Parathyroid adenoma (tissue), 2 donors: ENCODE measurements around the gene CCN6.

Experiments
- H2AFZ ChIP-seq: fragments of 300-600 bp; sonication (generic); one replicate; pipeline ENCODE4 v1.7.0; 2017; ENCODE audit warnings: antibody characterized with exemption, mild to moderate bottlenecking
- H3K27ac ChIP-seq: fragments of 300-600 bp; sonication (generic); one replicate; pipeline ENCODE4 v1.7.0; 2017
- H3K27me3 ChIP-seq: fragments of 300-600 bp; sonication (generic); one replicate; pipeline ENCODE4 v1.7.0; 2017; ENCODE audit warnings: low read length; ENCODE audit not compliant: control insufficient read depth, insufficient read depth
- H3K36me3 ChIP-seq: fragments of 300-600 bp; sonication (generic); one replicate; pipeline ENCODE4 v1.7.0; 2017; ENCODE audit warnings: low read length; ENCODE audit not compliant: control insufficient read depth, insufficient read depth
- H3K4me1 ChIP-seq: fragments of 300-600 bp; sonication (generic); one replicate; pipeline ENCODE4 v1.7.0; 2017; ENCODE audit warnings: control low read depth
- H3K4me2 ChIP-seq: fragments of 300-600 bp; sonication (generic); one replicate; pipeline ENCODE4 v1.7.0; 2017; ENCODE audit warnings: low read length
- H3K4me3 ChIP-seq: fragments of 300-600 bp; sonication (generic); one replicate; pipeline ENCODE4 v1.7.0; 2017; ENCODE audit warnings: low read depth, low read length
- H3K79me2 ChIP-seq: fragments of 300-600 bp; sonication (generic); one replicate; pipeline ENCODE4 v1.7.0; 2017; ENCODE audit warnings: control low read depth
- H3K9ac ChIP-seq: fragments of 300-600 bp; sonication (generic); one replicate; pipeline ENCODE4 v1.7.0; 2017; ENCODE audit warnings: mild to moderate bottlenecking
- H3K9me3 ChIP-seq: fragments of 300-600 bp; sonication (generic); one replicate; pipeline ENCODE4 v1.7.0; 2017; ENCODE audit warnings: low read length; ENCODE audit not compliant: control insufficient read depth
- CTCF ChIP-seq: fragments of 300-600 bp; sonication (generic); IDR thresholded peaks from one replicate; pipeline ENCODE4 v1.7.0; 2017; ENCODE audit warnings: antibody characterized with exemption, mild to moderate bottlenecking
- donor health status: primary hyperparathyroidism.

CCN6 gene

GRCh38 chr6:112054001-112054400, at the start of gene CCN6:
Gene CCN6 (plus strand): TSS chr6:112054104. CDS start chr6:112054358, 254 bp downstream.
- H3K27ac ChIP-seq: no peak within 1 kb of the TSS

GRCh38 chr6:112004201-112005012, 49.5 kb upstream of the CCN6 start:
- no peaks in the 10 kb centered on the region for H3K79me2 ChIP-seq
- H3K36me3 ChIP-seq: no peaks in the 10 kb centered on the region
- H3K27ac ChIP-seq: no peak overlapping the region
- H2AFZ ChIP-seq: no peak overlapping the region
- H3K4me2 ChIP-seq: no peak overlapping the region
- H3K9me3 ChIP-seq: no peaks in the 10 kb centered on the region
- no peak overlapping the region for H3K9ac ChIP-seq
- H3K4me3 ChIP-seq: no peak overlapping the region
- TF ChIP-seq CTCF: no peak
- H3K27me3 ChIP-seq: no peaks in the 10 kb centered on the region
- H3K4me1 ChIP-seq: no peaks in the 10 kb centered on the region

More at GRCh38 chr6:112054001-112054400, at the start of gene CCN6:
- Histone ChIP-seq H3K4me3 (no peak within 1 kb of the TSS), H2AFZ (no peak within 1 kb of the TSS), H3K4me1 (no peaks in the 10 kb centered on the region), H3K4me2 (no peak within 1 kb of the TSS), H3K36me3 (no peaks in the 10 kb centered on the region), H3K27me3 (no peaks in the 10 kb centered on the region), H3K9me3 (no peaks in the 10 kb centered on the region), H3K79me2 (no peaks in the 10 kb centered on the region), H3K9ac (no peak within 1 kb of the TSS)
- no peak for TF ChIP-seq CTCF

- Histone ChIP-seq H3K27ac (no peak overlapping the region), H3K36me3 (no peaks in the 10 kb centered on the region), H3K4me1 (no peaks in the 10 kb centered on the region), H3K27me3 (no peaks in the 10 kb centered on the region), H3K4me2 (no peak overlapping the region), H3K9me3 (no peaks in the 10 kb centered on the region), H3K9ac (no peak overlapping the region), H2AFZ (no peak overlapping the region), H3K4me3 (no peak overlapping the region), H3K79me2 (no peaks in the 10 kb centered on the region)
- TF ChIP-seq CTCF: no peak
Measured at GRCh38 chr6:112005013-112005371, 48.9 kb upstream of the CCN6 start.

- TF ChIP-seq CTCF: no peak
- no peak overlapping the region for H3K27ac ChIP-seq
Measured at GRCh38 chr6:112007254-112007653, 46.6 kb upstream of the CCN6 start.

GRCh38 chr6:112007805-112008204, 46.1 kb upstream of the CCN6 start:
- no peaks in the 10 kb centered on the region for H3K36me3 ChIP-seq
- no peak for TF ChIP-seq CTCF
- no peak overlapping the region for H3K9ac ChIP-seq
- H3K9me3 ChIP-seq: no peaks in the 10 kb centered on the region
- H3K4me3 ChIP-seq: no peak overlapping the region
- H3K4me1 ChIP-seq: no peaks in the 10 kb centered on the region
- H3K27ac ChIP-seq: no peak overlapping the region
- no peaks in the 10 kb centered on the region for H3K27me3 ChIP-seq
- no peak overlapping the region for H3K4me2 ChIP-seq
- no peaks in the 10 kb centered on the region for H3K79me2 ChIP-seq
- H2AFZ ChIP-seq: no peak overlapping the region

More at GRCh38 chr6:112007254-112007653, 46.6 kb upstream of the CCN6 start:
- Histone ChIP-seq H3K4me2 (no peak overlapping the region), H3K79me2 (no peaks in the 10 kb centered on the region), H3K9ac (no peak overlapping the region), H3K36me3 (no peaks in the 10 kb centered on the region), H2AFZ (no peak overlapping the region), H3K27me3 (no peaks in the 10 kb centered on the region), H3K4me1 (no peaks in the 10 kb centered on the region), H3K9me3 (no peaks in the 10 kb centered on the region), H3K4me3 (no peak overlapping the region)
